ENCODE measurements around the gene LHFPL6. TPM values are rescaled to one million over a fixed set of nuclear protein-coding genes. Genes with fewer than 3 reads are reported as not detected.

Gene LHFPL6
- total RNA-seq, 1 donor from 2014 or later = 146 TPM

DNA sequence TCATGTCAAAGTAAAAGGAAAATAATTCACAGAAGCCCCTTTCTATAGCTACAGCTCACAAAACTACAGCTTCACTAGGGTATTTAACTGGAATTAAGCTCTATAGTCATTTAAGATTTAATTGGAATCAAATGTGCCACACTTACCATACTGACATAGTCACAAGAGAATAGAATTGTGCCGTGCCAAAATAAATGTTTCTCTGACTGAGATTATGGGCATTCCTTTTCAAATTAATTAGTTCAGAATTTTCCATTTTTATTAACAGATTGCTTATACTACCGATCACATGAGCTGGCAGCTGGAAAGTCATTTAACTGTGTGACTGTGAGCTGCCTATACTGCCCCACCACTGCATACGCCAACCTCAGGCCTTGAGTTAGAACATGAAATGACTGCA is 108.4 kb downstream of the LHFPL6 start:
- no peak for ATAC-seq
- DNase-seq (ENCODE audit: low spot score) = no peak
- intact Hi-C loops (cut with DNase I) = loop anchor here (10.0 kb wide), 1 partner anchor 1710 kb away; no protein-coding TSS in a partner anchor

DNA sequence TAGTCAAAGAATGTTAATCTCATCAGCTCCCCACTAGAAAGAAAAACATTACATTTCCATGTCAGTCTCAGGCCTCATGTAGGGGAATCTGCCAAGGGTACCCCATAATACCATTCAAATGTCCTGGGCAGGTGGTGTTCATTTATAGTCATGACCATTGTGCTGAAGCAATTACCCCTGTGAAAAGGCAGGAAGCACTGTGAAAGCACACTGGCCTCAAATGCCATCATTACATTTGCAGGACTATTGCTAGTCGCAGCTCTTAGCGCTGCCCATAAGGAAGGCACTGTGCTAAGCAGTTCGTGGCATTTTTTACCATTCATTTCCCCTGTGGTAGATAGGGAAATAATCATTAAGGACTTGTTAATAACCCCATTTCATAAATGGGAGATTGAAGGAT is 109.0 kb downstream of the LHFPL6 start:
- DNase-seq (ENCODE audit: low spot score) = no peak
- no peak for ATAC-seq
- intact Hi-C loops (cut with DNase I) = loop anchor here (10.0 kb wide), 1 partner anchor 1709 kb away; no protein-coding TSS in a partner anchor

DNA sequence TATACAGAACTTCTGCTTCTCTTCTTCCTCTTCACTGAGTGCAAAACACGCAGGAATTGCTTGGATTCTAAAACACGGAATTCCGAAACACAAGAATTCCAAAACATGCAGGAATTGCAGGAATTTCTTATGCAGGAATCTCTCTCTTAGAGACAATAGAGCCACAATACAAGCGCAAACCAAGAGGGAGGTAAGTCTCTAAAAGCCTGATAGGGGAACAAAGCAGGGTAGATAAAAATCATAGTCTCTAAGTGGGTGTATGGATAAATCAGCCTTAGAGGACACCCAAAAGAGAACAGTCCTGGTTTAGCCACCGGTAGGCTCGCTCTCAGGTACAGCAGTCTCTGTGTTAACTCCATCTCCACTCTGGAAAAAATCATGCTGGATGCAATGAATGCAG is 112.9 kb downstream of the LHFPL6 start:
- no peak for DNase-seq (ENCODE audit: low spot score)
- no peak for ATAC-seq
- intact Hi-C loops (cut with DNase I) = loop anchor here (10.0 kb wide), 1 partner anchor 1705 kb away; no protein-coding TSS in a partner anchor

DNA sequence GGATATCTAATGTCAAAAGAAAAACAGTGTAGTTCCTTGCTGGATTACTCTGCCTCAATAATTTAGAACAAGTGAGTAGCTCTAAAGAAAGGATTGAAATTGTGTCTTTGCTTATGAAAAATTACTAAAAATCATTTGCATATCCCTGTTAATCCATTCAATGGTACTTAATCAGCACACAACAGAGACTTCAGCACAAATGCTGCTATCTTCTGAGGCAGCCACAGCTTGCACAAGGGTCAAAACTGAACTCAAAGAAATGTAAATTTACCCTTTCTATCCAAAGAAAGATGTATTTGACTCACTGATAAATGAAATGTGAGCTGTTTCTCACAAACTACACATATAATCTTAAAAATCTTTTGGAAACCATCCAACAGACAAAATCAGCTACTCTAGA is 116.2 kb downstream of the LHFPL6 start:
- no peak for DNase-seq (ENCODE audit: low spot score)
- intact Hi-C loops (cut with DNase I) = no loop called here
- ATAC-seq = no peak

DNA sequence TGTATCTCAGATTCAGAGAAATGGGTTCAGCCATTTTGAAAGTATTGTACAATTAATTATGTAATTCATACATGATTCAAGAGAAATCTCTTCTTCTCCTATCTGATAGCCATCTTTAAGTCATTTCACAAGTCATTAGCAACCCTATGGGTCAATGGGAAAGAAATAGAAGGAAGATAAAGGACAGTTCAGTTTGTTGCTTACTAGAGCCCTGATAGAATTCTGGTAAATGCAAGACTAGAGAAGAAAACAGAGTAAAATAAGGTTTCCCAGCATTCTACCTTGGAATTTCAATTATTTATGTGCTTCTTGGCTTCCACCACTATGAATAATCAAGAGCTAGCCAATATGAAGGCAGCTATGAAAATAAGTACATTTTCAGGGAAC is 117.7 kb downstream of the LHFPL6 start:
- no peak for DNase-seq (ENCODE audit: low spot score)
- ATAC-seq = no peak
- intact Hi-C loops (cut with DNase I) = no loop called here

DNA sequence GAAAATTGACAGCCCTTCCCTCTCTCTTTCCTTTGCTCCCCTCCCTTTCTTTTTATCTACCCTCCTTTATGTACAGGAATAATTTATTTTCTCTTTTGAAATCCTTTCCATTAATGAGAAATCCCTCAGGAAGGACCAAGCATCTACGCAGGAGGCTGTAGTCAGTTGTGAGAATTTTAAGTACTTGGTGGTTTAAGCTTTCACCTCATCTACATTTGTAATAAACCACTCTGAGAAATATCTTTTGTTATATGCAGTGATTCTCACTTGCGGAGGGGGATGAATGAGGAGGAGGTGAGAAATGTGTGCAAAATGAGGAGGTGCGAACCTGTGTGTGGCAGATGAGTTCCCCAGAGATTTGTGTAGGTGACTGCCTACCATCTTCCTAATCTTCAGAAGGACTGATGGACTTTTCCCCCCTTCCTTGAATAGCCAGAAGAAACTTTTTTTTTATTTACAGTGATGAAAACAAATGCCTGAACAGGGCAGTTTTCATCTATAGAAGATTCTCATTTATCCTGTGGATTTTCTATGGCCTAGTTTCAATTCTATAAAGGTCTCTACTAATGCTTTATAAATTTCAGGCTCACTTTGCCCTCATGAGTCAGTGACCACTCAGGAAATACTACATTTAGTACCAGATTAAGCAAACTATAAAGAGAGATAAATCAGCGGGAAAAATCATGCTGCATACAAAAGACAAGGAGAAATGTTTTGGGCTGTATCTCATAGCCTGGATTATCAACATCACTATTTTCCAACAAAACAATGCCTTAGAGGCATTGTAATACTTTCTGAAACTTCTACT is 118.3 kb downstream of the LHFPL6 start:
- ATAC-seq (no peak), DNase-seq (ENCODE audit: low spot score) (no peak)
- intact Hi-C loops (cut with DNase I) = no loop called here

DNA sequence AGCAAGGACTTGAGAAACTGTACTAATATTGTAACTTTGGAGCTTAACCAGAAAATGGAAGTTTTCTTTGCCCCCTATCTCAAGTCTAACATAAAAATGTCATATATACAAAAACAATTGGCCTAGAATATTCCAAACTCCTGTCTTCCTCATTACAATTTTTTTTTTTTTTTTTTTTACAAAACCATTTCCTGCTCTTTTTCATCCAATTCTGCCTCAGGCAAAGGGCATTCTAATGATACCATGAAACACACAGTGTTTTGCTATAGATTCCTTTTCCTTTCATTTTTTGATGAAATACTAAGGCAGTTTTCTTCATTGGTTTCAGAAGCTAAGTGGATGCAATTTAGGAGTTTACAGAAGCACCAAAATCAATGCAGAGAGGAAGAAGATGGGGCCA is 119.7 kb downstream of the LHFPL6 start:
- no peak for ATAC-seq

DNA sequence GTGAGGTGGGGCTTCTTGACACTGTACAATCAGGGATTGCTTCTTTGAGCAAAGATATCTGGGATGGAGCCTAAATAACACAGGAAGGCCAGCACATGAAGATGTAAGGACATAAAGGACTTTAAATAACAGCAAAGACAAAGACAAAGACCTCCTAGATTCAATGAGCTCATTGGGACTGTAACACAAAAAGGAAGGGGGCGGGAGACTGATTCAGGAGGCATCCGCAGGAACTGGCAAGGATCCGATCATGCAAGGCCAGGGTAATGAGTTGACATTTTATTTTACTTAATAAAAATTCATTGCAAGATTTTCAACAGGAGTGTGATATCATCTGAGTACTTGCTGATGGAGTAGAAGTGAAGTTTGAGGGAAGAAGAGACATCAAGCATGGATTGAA is 121.5 kb downstream of the LHFPL6 start:
- no peak for DNase-seq (ENCODE audit: low spot score)
- ATAC-seq = no peak
- intact Hi-C loops (cut with DNase I) = no loop called here

More for the DNA sequence above, 119.7 kb downstream of the LHFPL6 start:
- no peak for DNase-seq (ENCODE audit: low spot score)
- intact Hi-C loops (cut with DNase I) = no loop called here

DNA sequence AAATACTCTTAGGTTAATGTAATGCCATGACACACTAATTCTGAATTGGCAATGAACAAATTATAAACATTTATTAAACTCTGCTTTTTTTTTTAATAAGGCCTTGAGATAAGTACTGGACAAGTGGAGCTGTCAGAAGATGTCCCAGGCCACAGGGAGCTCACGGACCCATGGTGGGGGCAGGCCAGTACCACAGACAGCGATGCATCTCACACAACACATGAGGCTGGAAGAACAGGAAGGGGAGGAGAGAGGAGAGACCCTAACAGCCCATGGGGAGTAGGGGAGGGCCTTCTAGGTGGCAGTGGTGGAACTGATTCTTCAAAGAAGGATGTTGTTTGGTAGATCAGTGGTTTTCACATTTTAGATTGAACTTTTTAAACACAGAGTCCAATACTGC is 128.4 kb downstream of the LHFPL6 start:
- DNase-seq (ENCODE audit: low spot score) = no peak
- intact Hi-C loops (cut with DNase I) = no loop called here
- no peak for ATAC-seq

DNA sequence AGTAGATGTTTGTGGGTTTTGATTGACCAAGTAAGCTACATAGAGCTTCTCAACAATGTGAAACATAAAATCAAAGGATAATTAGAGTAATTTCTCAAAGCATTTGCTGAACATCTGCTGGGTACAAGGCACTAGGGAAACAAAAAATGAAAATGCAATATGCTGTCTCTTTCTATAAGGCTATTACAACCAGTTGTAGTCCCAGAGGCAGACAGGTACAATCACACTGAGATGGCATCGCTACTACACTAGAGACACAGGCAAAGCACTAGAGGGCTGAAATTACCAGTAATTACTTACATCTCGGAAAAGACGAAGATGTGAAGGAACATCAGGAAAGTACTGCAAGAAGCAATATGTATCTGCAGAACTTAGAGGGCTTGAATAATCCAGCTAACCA is 133.3 kb downstream of the LHFPL6 start:
- no peak for DNase-seq (ENCODE audit: low spot score)
- intact Hi-C loops (cut with DNase I) = no loop called here

DNA sequence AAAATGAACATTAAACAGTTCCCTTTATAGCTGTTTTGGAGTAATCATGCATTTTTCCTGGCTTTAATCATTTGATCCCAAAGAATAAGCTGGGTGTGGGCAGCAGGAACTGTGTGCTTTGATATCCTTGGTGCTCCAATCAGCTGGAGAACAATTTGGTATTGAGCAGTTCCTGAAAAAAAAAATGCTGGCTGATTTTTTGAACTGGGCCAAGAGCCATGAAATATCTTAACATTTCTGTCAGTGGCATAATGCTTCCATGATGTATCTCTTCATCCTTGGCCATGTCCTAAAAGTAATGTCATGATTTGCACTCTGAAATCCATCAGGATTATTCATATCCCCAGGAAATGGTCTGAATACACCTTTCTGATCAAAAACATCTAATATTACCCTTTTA is 134.7 kb downstream of the LHFPL6 start:
- no peak for DNase-seq (ENCODE audit: low spot score)
- ATAC-seq = no peak
- intact Hi-C loops (cut with DNase I) = no loop called here

More for the DNA sequence above, 133.3 kb downstream of the LHFPL6 start:
- no peak for ATAC-seq

DNA sequence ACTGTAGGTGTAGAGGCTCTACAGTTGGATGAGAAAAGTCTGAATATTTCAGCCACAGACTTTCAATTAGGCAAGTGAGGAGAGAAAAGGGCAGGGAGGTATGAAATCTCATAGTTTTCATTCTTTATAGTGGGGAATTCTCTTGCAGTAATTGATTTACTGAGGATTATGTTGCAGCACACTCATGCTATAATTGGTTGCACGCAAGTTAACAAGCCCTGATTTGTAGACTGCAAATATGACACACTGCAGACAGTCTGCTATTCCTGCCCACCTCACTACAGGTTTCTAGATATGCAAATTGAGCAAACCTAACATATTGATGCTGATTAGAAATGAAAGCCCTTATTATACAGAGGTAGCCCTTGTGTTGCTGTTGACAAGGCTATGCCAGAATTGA is 139.4 kb downstream of the LHFPL6 start:
- no peak for ATAC-seq
- intact Hi-C loops (cut with DNase I) = no loop called here
- no peak for DNase-seq (ENCODE audit: low spot score)

DNA sequence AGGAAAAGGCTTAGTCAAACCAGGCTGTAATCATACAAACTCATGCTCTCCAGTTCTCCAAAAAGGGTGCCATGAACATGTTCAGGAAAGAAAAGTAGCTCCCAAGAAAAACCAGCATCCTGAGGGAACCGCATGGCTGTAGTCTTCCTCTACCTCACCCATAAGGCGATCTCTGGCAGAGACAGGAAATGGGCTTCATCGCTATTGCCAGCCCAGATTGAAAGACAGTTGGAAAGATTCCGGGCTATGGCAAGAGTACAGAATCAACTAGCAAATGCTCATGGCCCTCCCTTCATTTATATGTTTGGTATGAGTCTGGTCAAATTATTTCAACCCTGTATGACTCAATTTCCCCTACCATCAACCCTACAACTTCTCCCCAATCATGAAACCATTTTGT is 140.1 kb downstream of the LHFPL6 start:
- intact Hi-C loops (cut with DNase I) = no loop called here
- ATAC-seq (no peak), DNase-seq (ENCODE audit: low spot score) (no peak)

DNA sequence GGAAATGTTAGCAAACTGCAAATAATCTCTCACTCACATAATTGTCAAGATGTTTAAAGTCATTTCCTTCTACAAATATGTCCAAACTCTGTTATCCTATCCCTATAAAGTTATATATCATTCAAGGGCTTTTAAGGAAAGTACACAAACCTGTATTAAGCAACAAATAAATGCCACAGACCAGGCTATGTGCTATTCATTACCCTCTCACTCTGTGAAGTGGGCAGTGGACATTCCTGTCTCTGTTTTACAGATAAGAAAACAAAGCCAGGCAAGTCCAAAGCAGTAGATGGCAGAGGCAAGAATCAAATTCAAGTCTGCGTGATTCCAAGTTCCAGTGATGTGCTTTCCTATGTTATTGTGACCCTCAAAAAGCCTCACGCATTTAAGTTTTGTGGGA is 140.6 kb downstream of the LHFPL6 start:
- DNase-seq (ENCODE audit: low spot score) (no peak), ATAC-seq (no peak)
- intact Hi-C loops (cut with DNase I) = no loop called here

DNA sequence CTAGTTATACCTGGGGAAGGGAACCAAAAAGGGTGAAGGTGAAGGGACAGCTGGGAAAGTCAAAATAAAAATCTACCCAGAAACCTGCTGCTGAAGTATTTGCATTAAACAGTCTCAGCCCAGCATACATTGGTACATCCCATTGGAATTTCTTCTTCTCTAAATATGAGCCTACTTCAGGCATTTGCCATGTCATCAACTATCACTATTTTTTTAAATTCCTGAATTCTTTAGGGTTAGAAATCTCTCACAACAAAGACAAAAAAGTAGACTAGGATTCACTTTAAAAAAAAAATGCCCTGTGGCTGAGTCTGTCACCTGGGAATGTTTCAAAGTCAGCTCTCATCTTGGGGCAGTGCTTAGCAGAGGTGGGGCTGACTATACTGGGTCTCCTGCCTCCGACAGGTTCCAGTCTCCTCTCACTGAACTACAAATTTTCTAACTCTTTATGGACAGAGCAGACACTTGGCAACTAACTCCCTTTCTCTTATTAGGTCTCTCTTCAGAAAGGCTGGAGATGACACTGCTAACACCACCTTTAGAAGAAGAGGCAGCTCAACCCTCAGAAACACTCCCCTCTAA is 141.2 kb downstream of the LHFPL6 start:
- DNase-seq (ENCODE audit: low spot score) = no peak
- intact Hi-C loops (cut with DNase I) = no loop called here
- ATAC-seq = no peak

DNA sequence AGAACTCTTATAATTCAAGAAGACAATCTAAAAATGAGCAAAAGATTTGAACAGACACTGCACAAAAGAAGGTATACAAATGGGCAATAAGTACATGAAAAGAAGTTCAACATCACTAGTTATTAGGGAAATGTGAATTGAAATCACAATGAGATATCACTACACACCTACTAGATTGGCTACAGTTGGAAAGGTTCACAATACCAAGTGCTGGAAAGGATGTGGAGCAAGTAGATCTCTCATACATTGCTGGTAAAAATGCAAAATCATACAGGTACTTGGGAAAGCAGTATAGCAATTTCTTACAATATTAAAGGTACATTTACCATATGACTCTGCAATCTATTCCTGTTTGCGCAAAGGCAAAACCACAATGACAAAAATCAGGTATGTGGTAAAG is 145.7 kb downstream of the LHFPL6 start:
- no peak for ATAC-seq
- DNase-seq (ENCODE audit: low spot score) = no peak
- intact Hi-C loops (cut with DNase I) = no loop called here

DNA sequence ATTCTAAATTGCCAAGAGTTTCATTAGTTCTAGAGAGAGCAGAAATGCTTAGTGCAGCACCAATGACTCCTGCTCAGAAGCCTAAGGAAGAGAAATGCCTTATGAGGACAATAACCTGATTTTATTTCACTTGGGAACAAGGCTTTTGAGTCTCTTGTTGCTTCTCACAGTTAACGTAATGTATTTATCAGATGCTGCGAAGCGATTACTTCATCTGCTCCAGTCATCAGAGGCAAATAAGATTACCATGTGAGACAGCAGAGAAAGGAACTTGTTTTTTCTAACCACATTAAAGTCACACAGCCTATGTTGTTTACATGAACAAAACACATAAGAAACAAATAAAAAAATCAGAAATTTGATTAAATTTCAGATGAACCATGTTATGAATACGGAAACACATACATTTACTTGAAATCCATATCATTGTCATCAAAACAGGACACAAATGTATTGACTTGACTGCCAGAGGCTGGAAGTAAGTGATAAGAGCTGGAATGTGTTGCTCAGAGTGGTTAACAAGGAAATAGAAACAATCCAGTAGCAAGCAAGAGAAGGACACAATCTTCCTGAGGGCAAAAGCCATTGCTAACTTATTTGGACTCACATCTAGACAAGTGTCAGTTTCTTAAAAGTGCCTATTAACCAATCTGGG is 147.3 kb downstream of the LHFPL6 start:
- intact Hi-C loops (cut with DNase I) = no loop called here
- ATAC-seq (no peak), DNase-seq (ENCODE audit: low spot score) (no peak)

DNA sequence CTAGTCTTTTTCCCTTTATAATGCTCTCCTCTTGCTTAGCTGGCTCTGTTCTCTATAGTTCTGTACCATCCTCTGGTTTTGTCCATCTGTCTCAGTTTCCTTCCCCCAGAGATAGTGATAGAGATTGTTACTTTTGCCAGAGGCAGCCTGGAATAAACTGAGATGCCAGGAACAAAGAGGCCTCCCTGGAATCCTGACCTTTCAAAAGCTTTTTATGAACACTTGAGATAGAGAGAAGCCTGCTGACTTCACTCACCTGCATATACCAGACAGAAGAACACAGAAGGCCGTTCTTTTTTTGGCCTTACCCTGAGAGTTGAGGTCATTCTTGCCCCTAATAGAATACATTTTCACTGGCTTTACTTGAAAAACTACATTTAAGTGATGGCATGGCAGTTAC is 150.2 kb downstream of the LHFPL6 start:
- DNase-seq (ENCODE audit: low spot score) (no peak), ATAC-seq (no peak)
- intact Hi-C loops (cut with DNase I) = no loop called here

DNA sequence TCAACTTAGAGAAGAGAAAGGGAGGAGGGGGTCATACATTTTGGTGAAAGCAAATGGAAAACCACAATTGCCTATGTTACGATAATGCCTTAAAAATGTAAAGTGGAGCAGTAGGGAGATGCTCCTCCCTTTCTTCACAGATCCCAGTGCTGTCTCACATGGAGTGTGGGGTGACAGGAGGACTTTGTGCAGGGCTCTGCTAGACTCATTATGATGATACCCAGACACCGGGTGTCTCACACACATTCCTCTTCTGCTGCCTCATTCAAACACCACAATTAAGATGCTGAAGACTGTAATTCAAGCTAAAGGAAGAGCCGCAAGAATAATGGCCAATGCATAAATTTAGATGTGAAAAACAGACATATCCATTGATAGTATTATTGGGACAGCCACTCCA is 150.6 kb downstream of the LHFPL6 start:
- intact Hi-C loops (cut with DNase I) = no loop called here
- no peak for DNase-seq (ENCODE audit: low spot score)
- ATAC-seq = no peak

DNA sequence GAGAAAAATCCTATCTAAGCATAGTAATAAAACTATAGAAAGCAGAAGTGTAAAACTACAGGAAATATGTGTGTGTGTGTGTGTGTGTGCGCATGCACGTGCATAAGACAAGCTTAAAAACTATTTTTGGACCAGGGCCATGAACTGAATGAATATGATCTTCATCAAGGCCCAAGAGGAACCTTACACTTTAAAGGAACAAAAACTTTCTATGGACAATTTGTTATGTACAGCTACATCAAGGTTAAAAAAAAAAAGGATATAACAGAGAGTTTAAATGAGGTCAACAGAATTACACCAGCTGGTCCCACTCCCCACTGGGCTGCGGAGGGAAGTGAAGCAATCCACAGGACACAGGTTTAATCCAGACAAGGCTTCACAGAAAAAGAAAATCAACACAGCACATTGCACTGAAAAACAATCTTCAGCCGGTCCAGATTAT is 151.1 kb downstream of the LHFPL6 start:
- no peak for DNase-seq (ENCODE audit: low spot score)
- peak; percentile 87 for ATAC-seq
- intact Hi-C loops (cut with DNase I) = no loop called here

Measured in sciatic nerve (tissue), 2 donors.